GM18519 (cell line): ENCODE results near the gene ADGRB3.
"Not testable (repeated sequence)": the region's sequence is repeated elsewhere in the genome, so short reads cannot be mapped to it uniquely, and the experiment has no call there.

Source experiments
- ATAC-seq: cut with Tn5 transposase; IDR thresholded peaks from one replicate; pipeline ENCODE4 v1.9.1; 2021; ENCODE audit warnings: mild to moderate bottlenecking, moderate library complexity; ENCODE audit not compliant: unreplicated experiment, low FRiP score

ADGRB3 gene

DNA sequence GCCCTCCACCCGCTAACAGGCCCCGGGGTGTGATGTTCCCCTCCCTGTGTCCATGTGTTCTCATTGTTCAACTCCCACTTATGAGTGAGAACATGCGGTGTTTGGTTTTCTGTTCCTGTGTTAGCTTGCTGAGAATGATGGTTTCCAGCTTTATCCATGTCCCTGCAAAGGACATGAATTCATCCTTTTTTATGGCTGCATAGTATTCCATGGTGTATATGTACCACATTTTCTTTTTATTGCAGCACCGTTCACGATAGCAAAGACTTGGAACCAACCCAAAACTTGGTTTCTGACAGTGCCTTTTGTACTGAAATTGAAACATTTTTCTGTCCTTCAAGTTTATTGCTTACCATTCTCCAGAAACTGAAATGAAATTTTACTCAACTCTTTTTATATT lies 653.1 kb downstream of the ADGRB3 start:
- ATAC-seq: not testable (repeated sequence)

- no peak for ATAC-seq
Observed at GRCh38 chr6:69289689-69290495, 654.8 kb downstream of the ADGRB3 start.

DNA sequence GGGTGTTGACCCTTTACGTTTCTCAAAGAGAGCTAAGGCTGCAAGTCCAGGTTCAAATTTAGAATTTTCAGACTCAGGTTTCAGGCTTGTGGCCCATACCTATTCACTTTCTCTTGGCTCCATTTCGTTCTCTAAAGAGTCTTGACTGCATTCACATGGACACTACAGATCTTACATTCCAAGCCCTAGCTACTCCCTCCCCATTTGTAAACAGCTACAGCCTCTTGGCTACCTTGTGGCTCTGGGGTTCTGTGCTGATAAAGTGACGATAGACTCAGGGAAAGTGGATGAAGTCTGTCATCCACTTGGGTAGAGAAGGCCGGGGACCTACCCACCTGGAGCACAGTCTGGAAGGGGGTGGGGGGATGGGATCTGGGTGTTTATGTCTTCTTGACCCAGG lies 658.4 kb downstream of the ADGRB3 start:
- ATAC-seq: no peak

DNA sequence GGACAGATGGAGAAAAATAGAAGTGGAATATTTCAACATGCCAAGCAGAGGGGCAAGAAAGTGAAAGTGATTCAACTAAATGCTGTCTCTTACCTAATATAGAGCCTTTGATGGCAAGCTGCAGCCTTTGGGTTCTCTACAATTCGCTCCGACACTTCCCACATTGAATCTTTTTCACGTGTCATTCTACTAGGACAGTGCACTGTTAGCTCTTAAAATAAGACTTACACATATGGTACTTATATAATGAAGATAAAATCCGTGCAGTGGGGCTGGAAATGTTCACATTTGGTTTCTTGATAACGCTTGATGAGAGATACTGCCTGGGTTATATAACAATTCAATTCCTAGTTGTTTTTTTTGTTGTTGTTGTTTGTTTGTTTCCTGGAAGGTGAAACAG lies 659.3 kb downstream of the ADGRB3 start:
- ATAC-seq: no peak

DNA sequence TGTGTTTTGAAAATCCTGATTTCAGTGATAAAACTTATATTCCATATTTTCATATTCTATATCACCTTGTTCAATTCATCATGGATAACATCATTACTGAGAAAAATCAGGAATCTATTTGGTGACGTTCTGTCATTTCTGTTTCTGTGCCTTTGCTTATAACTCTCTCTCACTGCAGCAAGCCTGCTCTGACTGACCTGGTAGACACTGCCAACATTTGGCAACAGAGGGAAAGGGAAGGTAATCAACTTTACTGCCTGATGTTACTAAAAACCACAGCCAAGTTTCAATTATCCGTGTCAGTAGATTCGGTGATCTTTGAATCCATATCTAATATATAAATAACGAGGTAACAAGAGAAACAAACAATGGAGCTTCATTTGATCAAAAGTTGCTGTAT lies 659.8 kb downstream of the ADGRB3 start:
- no peak for ATAC-seq

DNA sequence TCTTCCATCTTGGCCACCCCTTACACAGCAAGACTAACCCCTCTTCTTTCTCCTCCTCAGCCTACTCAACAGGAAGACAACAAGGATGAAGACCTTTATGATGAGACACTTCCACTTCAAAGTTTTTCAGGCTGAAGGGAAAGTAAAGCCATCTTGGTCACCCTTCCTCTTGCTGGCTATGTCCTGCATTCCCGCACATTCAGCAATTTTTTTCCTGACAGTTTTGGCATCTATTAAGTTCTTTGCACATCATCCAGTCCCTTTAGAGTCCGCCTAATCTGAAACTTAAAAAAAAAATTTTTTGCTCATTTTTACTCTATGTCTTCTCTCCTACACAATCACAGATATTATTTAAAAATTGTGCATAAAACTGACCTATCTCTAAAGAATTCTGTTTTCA lies 668.3 kb downstream of the ADGRB3 start:
- no peak for ATAC-seq

DNA sequence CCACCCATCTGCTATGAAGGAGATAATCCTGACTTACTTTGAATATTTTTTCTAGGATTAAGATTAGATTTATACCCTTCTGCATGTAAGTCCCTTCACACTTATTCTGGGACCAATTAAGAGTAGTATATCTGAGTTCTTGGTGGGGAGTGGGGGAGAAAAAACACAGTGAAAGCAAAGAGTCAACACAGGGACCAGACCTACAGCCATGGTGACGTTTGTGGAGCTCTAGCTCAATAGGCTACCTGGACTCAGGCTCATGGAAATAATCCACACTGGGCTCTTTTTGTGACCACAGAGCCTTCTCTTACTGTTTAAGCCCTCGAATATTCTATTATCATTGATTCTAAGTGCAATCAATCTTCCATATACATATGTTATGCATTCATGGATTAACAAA lies 670.4 kb downstream of the ADGRB3 start:
- no peak for ATAC-seq

DNA sequence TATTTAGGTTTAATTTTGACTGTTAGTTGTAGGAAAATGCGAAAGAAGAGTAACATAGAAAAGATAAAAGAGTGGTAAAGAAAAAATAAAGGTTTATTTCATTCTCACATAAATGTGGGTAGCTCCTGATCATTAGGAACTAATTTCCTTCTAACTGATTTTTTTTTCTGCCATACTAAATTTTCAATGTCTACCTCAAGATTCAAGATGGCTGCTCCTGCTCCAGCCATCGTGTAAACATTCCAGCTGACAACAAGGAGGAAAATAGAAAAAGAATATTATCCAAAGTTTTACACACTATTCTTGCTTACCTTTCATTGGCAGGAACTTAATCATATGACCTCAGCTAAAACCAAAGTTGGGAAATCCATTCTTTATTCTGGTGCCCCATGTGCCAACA lies 673.5 kb downstream of the ADGRB3 start:
- ATAC-seq: no peak

DNA sequence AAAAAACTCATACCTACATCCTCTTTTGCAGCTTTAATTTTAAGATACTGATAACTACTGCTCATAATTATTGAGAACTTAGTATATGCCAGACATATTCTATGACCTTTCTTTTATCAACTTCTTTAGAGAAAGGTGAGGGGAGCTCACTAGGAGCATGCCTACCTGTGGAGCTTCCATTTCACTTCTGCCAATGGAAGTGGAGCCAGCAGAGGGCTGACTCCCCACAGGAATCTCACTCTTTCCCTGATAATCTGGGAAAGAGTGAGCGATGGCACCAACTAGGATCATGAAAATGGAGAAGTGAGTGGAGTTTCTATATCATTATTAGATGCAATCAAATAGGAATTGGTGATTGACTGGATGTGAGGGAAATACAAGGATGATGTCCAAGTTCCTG lies 676.8 kb downstream of the ADGRB3 start:
- ATAC-seq: no peak

GRCh38 chr6:69314001-69314400 lies 678.9 kb downstream of the ADGRB3 start:
- ATAC-seq: no peak

GRCh38 chr6:69314531-69314930 lies 679.4 kb downstream of the ADGRB3 start:
- no peak for ATAC-seq

DNA sequence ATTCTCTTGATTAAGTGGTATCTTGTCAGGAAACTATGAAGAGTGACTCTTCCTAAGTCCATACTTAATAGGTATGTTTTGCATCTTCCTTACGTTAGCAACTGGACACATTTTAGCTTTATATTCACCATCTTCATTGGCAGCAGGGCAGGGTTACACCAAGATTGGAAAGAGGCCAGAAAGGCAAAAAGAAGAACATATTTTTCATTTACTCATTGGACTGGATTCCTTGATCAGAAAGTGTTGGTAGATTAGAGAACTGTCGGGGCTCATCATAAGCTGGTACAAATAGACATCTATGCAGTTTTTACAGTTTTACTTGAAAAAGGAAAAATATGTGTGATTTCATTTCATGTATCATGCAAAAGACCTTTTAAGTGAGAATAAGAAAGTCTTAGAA lies 696.8 kb downstream of the ADGRB3 start:
- no peak for ATAC-seq

DNA sequence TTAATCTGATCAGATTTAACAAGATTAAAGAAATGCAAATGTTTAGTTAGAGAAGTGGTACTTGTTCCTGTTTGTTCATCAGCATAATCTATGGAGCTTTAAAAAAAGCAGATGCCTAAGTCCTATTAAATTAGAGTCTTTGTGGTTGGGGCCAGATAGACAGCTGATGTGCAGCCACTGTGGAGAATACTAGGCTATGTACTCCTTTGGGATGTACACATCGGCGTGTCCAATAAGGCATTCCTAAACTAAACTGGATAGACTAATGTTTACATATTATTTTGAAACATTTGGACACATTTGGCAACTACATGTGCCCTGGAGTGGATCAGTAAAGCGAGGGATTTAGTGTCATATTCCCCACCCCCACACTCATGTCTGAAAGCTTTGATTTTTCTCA lies 702.2 kb downstream of the ADGRB3 start:
- no peak for ATAC-seq

- no peak for ATAC-seq
Observed at GRCh38 chr6:69338431-69339162, 703.5 kb downstream of the ADGRB3 start.

DNA sequence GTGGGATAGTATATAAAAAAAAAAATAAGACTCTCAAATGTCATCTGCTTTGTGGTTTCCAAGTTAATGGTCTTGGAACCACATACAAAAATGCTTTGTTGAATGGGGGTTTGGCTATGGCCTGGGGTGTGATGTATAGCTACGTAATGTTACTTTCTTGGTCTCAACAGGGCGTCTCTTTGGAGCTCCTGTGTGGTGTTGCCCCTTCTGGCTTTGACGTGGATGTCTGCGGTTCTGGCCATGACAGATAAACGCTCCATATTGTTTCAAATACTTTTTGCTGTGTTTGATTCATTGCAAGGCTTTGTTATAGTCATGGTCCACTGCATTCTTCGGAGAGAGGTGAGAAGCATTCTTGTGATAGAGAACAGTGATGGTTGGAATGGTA lies 704.1 kb downstream of the ADGRB3 start:
- ATAC-seq: no peak

DNA sequence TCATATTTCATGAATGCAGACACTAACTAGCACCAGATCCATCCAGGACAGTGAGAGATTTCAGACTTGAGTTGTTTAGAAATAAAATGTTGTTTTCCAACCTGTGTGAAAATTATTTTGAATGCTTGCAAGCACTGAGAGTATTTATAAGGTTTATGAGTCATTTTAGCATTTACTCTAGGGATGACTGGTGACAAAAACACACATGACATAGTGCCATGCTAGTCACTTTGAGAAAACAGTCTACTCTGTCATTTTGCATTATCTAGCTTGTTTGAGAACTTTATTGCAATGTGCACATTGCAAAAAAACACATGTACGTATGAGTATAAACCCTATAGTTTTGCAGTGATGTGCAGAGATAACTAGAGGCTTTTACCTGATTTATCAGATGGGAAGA lies 705.1 kb downstream of the ADGRB3 start:
- no peak for ATAC-seq

GRCh38 chr6:69343851-69344250 lies 708.8 kb downstream of the ADGRB3 start:
- no peak for ATAC-seq

DNA sequence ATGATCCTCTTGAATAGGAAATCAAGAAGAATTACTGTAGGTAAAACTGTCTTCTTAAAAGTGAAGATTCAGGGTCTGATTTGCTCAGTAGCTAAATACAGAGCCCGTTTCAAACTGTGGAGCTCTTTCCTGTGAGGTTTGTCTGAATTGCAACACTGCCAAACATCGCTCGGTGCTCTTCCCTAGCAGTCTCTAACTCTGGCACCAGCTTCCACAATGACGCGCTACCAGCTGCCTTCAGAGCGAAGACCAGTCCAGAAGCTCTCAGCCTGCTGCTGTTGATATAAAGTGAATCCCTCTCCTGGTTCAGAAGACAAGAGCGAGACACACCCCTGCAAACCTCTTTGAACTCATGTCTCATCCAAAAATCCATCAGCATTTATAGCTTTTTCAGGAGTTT lies 714.7 kb downstream of the ADGRB3 start:
- ATAC-seq: no peak

- no peak for ATAC-seq
Observed at GRCh38 chr6:69362209-69362608, 727.1 kb downstream of the ADGRB3 start.

DNA sequence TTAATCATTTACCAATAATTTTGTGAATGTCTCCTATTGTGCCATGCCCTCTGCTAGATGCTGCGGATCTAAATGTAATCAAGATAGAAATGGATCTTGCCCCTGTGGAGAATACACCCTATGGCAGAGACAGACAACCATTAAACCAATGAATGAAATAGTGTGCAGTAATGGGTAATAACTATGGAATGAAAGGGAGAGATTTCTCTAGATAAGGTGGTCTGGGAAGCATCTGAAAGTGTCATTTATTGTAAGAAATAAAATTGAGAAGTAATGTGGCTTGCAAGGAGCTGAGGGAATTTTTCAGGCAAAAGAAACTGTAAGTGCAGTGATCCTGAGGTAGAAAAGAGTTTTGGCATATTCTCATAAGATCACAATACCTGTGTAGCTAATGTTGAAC lies 731.7 kb downstream of the ADGRB3 start:
- no peak for ATAC-seq

DNA sequence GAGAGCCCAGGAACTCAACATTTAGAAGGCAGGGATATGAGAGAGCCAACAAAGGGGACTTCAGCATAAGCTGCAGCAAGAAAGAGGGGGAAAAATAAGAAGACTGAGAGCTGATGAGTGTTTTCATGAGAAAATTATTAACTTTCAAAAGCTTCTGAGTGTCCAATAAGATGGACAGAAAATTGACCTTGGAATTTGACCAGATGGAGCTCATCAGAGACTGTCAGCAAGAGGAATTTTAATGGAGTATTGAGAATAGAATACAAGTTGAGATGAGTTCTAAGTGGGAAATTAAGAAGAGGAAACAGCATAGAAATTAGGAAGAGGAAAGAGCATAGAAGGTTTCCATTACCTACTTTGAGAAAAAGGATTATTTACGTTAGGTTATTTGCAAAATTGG lies 733.5 kb downstream of the ADGRB3 start:
- no peak for ATAC-seq

GRCh38 chr6:69370763-69371162 lies 735.7 kb downstream of the ADGRB3 start:
- ATAC-seq: no peak
